H1 (cell line): ENCODE results near the gene HLA-DMB. TPM values are rescaled to one million over a fixed set of nuclear protein-coding genes. Genes with fewer than 3 reads are reported as not detected.

Experiments
- HDAC6 ChIP-seq: IDR thresholded peaks from one replicate; pipeline ENCODE4 v1.7.1; 2012; ENCODE audit warnings: low read depth, mild to moderate bottlenecking, inconsistent platforms, low read length, moderate library complexity
- MAFK ChIP-seq: IDR thresholded peaks from 2 replicates; pipeline ENCODE4 v1.6.1; 2012; ENCODE audit warnings: low read depth, mild to moderate bottlenecking, improper control_type of control experiment, low read length
- PHF8 ChIP-seq: fragments of 200-600 bp; sonication (generic); conservative IDR thresholded peaks from 2 replicates; pipeline ENCODE4 v1.7.1; 2012; ENCODE audit warnings: low read depth, mild to moderate bottlenecking, inconsistent platforms, low read length, moderate library complexity
- SAP30 ChIP-seq: fragments of 300-600 bp; sonication (generic); IDR thresholded peaks from 2 replicates; pipeline ENCODE4 v1.7.1; 2012; ENCODE audit warnings: low read length, moderate library complexity, mild to moderate bottlenecking, inconsistent platforms; ENCODE audit not compliant: insufficient read depth, insufficient replicate concordance
- SIX5 ChIP-seq: IDR thresholded peaks from 2 replicates; pipeline ENCODE4 v1.6.1; 2011; ENCODE audit warnings: mild to moderate bottlenecking, low read depth, low read length
- SP4 ChIP-seq: IDR thresholded peaks from 2 replicates; pipeline ENCODE4 v1.6.1; 2012; ENCODE audit warnings: low read length, inconsistent platforms
- TCF12 ChIP-seq: IDR thresholded peaks from 2 replicates; pipeline ENCODE4 v1.6.1; 2011; ENCODE audit warnings: low read depth, mild to moderate bottlenecking, low read length
- USF2 ChIP-seq: IDR thresholded peaks from 2 replicates; pipeline ENCODE4 v1.6.1; 2011; ENCODE audit warnings: low read length, improper control_type of control experiment
- polyA plus RNA-seq, 7 experiments: library from polyadenylated mRNA; depleted of rRNA in 3 of 7; stranded (reverse) in 5 of 7; unstranded in 2 of 7; fragments of >200 nt in 5 of 7; fragments of 200-250 nt in 2 of 7; gene quantifications; 1 replicate in 5 of 7; 2 replicates in 1 of 7; 4 replicates in 1 of 7; pipeline versions ENCODE4 v1.2.1 to v1.2.3, GENCODE V29; 2011 to 2013; ENCODE audit warnings: missing spikeins in 2 of 7, mixed read lengths in 2 of 7
- total RNA-seq: library from RNA; stranded (reverse); fragmentation: NEBNext Ultra II Directional; extraction: Animal tissue kit (Norgen Biotek cat#: 25700); gene quantifications from 2 replicates; pipeline ENCODE4 v1.2.1, GENCODE V29; 2021

The HLA-DMB gene
- total and polyA plus RNA-seq, 2 of the 8 experiments (the other 6 are each of a cell fraction or from before 2014, with no cell fraction given): 2.7 to 4.7 TPM

GRCh38 chr6:32973144-32974015 is 32.6 kb upstream of the HLA-DMB start (continued):
- TF ChIP-seq HDAC6 (no peak), SIX5 (no peak), PHF8 (0 out of 2 replicates have a peak, but pooled peaks have one; percentile 2), USF2 (no peak), TCF12 (no peak), MAFK (no peak), SP4 (no peak), SAP30 (peak; percentile 74)
